GM18526 (cell line): ENCODE measurements around the gene UTP4.
A peak's percentile ranks its signal among the peaks of the same experiment; 100 is the strongest.

ENCODE experiments used
- POLR2A ChIP-seq: IDR thresholded peaks from 3 replicates; pipeline ENCODE4 v1.6.1; 2011; ENCODE audit not compliant: insufficient read length; ENCODE audit errors: extremely low read depth

UTP4 gene

DNA sequence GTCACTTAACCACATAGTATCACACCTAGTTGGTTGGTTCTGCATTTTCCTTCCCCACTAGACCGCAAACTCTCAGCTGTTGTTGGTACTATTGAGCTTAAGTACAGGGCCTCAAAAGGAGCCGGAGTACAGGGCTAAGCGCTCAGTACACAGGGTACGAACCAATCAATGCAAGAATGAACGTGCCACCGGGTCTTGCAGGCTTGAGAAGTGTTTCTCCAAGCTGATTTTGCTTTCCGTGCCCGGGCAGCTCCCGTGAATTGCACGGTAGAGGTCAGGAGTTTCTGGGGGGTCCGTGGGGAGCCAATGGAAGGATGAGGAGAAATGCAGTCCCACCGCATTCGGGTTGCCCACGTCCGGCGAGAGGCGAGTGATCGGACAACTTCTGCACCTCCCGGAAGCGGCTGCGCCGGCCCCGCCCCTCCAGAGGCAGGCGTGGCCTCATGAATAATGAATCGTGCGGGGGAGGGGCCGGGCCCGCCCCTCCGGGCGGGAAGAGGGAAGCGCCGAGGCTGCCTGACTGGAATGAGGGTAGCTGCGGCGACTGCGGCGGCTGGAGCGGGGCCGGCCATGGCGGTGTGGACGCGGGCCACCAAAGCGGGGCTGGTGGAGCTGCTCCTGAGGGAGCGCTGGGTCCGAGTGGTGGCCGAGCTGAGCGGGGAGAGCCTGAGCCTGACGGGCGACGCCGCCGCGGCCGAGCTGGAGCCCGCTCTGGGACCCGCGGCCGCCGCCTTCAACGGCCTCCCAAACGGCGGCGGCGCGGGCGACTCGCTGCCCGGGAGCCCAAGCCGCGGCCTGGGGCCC is 54.4 kb downstream of the UTP4 start, which contains the start of gene SNTB2:
TSS of gene SNTB2 (plus strand) at position 523 of the 804 bp plus-strand sequence. CDS start at position 526, 3 bp downstream.
- peak; percentile 66 for TF ChIP-seq POLR2A

DNA sequence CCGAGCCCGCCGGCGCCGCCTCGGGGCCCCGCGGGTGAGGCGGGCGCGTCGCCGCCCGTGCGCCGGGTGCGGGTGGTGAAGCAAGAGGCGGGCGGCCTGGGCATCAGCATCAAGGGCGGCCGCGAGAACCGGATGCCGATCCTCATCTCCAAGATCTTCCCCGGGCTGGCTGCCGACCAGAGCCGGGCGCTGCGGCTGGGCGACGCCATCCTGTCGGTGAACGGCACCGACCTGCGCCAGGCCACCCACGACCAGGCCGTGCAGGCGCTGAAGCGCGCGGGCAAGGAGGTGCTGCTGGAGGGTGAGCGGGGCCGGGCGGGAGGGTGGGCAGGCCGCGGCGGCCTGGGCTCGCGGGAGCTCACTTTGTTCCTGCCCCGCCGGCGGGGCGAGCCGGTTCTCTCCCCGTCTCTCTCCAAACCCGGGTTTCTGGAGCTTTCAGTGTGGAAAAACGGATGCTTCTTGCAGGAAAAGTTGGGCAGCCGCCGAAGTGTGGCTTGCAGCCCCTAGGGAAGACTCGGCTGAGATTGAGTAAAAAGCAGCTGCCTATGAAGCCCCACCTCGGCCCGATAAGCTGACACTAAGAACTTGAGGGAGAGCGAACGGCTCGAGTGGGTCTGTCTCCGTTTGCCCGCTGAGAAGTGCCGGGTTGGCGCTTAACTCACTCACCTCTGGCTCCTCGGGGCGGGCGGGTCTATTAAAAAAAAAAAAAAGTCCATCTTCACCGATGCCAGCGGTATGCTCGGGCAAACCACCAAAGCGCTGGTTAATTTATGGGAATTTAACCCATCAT is 55.2 kb downstream of the UTP4 start:
- TF ChIP-seq POLR2A: no peak

DNA sequence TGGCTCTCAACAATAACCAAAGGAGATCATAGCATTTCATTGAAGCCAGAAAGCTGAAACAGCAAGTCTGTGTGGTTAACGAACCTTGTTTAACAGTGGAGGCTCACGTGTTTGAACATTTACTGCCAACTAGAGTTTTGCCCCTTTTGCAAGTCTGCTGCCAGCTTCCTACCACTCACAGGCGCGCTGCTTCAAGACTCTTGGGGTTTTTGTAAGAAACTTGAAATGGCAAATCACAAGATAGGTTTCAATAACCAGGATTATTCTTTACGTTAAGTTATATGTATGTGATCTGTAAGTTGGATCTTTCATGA is 55.7 kb downstream of the UTP4 start:
- no peak for TF ChIP-seq POLR2A

DNA sequence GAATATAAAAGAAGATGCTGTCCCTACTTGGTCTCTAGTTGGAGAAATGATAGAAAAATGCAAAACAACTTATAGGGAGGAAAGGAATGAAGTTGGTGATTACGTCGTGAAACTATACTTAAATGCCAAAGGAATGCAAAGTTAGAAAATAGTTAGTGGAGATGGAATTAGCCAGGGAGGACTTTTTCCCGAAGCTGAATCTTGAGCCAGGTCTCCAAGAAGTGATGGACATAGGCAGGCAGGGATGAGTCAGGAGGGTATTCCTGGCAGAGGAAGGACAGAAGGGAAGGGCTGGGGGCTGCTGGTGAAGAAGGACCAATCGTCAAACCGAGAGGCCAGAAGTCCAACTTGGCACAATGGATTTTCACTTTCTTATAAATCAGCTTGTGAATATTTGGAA is 56.3 kb downstream of the UTP4 start:
- TF ChIP-seq POLR2A: no peak

DNA sequence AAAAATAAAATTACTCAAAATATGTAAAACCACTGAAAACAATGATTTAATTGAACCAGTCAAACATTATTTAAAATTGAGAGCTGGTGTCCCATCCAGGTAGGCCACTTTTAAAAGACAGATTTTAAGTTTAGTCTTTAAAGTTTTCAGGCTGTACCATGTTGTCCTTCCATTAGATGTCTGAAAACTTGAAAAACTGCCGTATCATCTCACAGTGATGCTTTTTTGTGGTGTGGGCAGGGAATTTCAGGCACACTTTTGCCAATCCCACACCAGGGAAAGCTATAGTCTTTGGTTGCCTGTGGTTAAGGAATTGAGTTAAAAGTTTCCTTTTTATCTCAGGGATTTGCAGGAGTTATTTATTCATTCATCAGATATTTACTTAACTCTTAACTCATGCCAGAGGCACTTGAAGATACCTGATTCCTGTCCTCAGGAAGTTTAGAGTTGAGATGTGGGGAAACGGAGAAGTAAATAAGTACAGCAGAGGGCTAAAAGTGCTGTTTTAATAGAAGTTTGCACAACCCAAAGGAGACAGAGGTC is 57.7 kb downstream of the UTP4 start:
- no peak for TF ChIP-seq POLR2A

DNA sequence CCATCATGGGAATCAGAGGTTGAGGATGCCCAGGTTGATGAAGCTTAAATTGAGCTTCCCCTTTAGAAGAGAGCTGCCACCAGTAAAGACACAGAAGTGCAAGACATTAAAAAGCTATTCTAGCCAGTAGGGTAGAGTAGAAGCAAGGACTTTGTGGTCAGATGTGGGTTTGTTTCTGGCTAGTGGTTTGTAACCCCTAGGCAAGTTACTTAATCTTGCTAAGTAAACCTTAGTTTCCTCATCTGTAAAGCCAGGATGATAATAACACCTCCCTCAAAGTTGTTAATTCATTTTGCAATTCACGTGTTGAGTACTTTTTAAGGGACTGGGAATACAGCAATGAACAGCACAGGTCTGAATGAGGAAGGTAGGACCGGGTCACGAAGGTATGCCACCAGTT is 58.1 kb downstream of the UTP4 start:
- no peak for TF ChIP-seq POLR2A

DNA sequence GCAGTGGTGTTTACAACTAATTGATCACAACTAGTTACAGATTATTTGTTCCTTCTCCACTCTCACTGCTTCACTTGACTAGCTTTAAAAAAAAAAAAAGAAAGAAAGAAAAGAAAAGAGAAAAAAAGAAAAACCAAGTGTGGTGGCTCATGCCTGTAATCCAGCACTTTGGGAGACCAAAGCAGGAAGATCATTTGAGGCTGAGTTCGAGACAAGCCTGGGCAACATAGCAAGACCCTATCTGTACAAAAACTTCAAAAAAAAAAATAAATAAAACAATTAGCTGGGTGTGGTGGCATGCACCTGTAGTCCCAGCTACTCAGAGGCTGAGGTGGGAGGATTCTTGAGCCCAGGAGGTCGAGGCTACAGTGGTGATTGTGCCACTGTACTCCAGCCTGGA is 58.7 kb downstream of the UTP4 start:
- no peak for TF ChIP-seq POLR2A

DNA sequence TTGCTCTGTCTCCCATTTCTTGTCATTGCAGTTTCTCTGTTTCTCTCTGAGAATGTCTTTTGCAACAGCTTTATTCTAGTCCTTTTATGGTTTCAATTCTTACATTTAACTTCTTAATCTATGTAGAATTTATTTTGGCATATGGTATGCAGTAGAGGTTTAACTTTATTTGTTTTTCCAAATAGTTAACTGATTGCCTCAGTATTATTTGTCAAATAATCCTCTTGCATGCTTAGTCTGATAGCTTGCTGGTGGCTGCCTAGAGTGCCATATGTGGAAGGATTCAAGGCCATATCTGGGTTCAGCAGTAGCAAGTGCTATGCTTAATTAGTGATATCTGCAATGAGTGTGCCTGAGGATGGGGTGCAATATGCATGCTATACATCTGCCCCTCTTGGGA is 61.4 kb downstream of the UTP4 start:
- no peak for TF ChIP-seq POLR2A

DNA sequence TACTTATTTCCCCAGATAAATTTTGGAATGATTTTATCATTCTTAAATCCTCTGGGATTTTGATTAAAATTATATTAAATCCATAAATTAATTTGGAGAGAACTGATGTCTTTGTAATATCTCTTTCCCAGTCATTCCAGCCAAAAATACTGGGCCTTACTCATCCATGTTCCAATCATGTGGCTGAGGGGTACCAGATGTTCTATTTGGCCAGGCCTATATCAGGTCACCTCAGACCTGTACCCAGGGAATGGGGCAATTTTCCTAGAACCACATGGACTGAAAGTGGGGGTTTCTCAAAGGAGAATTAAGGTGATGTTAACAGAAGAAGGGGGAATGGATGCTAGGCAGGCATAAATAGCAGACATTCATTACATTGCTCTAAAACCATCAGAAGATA is 62.0 kb downstream of the UTP4 start:
- TF ChIP-seq POLR2A: no peak

DNA sequence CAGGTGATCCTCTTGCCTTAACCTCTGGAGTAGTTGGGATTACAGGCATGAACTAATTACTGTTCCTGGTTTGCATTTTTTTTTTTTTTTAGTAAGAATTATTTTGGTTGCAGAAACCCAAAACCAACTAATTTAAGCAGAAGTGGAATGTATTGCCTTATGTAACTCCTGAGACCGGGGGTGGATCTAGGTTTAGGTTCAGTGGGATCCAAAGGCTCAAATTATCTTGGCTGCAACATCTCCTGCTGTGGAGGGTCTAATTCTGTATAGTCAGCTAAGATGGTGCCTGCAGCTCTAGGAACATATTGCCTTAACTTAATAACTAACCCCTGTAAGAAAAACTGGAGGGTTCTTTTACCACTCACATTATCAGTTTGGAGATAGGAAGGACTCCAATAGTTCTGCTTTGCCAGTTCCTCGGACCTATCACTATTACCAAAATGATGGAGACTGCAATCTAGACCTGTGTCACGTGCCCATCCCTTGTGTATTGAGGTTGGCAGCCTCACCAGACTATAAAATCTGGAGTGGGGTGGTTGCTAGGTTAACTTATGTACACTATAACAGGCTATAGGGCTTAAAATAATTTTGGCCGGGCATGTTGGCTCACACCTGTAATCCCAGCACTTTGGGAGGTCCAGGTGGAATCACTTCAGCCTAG is 63.0 kb downstream of the UTP4 start:
- no peak for TF ChIP-seq POLR2A

DNA sequence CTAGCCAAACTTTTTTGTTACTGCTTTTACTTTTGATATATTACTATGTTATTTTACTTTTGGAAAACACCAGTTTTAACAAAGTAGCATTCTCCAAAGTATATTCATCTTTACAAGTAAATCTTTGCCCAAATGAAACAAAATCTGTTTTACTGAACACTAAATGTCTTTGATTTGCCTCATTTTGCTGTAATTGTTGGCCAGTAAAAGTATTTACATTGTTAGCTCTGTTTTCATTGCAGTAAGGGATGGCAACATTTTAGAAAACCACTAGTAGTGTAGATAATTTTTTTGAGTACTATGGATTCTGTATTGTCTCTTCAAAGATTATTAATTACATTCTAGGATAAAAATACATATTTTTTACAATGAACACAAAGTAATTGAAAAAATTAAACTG is 65.1 kb downstream of the UTP4 start:
- no peak for TF ChIP-seq POLR2A

DNA sequence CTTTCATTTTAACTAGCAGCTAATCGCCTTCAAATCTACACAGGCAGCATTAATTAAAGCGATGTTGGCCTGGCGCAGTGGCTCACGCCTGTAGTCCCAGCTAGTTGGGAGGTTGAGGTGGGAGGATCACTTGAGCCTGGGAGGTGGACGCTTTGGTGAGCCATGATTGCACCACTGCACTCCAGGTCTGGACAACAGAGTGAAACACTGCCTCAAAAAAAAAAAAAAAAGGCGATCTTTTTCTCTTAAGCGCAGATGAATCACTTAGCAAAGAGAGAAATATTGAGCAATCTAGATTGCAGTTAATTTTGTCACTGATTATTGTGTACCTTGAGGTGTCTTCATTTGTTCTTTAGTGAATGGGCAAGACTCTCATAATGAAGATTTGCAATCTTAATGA is 66.9 kb downstream of the UTP4 start:
- TF ChIP-seq POLR2A: no peak

DNA sequence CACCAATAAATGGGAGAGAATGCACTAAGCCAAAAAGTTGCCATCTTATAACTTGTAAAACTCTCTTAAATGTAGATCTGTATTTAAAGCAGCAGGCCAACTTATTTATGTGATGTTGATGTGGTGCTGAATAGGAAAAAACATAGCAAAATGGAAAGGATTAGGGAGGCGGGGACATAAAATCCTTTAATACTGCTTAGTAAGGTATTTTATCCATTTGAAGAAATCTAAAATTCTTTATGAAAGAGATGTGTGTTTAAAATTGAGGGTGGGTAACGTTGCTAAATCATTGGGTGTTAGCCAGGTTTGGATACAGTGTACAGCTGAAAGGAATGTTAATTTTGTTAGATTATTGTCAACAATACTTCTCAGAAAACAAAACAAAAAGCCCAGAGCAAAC is 68.8 kb downstream of the UTP4 start:
- TF ChIP-seq POLR2A: no peak

DNA sequence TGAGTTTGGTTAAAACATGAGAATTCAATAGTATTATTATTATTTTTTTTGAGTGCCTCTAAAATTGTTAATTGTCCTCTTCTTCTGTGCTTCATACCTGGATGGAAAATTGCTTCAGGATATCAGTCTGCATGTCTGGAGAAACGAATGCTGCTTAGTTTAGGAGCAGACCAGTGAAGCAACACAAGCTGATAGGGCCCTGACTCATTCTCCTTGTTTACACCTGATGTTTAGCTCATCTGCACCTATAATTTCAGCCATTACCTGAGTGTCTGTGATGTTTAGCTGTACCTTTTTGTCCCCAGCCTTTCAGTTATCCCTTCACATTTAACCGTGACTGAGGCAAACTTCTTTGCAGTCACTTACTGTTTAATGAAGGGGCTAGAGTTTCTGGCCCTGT is 69.3 kb downstream of the UTP4 start:
- TF ChIP-seq POLR2A: no peak

DNA sequence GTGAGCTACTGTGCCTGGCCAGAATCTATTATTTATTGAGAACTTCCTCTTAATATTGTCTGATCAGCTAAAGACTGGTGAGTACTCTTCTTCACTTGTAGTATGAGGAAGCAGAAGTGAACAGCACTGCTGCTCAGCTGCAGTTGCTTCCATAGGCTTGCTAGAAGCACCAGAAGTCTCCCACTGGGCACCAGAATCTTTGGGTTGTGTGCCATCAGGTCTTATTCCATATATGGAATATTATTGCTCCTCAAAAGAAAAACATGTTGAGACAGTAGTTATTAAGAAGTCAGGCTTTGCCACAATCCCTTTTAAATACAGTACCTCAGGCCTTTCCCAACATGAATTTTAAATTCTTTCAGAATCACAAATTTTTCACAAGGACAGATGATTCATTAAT is 71.7 kb downstream of the UTP4 start:
- TF ChIP-seq POLR2A: no peak

DNA sequence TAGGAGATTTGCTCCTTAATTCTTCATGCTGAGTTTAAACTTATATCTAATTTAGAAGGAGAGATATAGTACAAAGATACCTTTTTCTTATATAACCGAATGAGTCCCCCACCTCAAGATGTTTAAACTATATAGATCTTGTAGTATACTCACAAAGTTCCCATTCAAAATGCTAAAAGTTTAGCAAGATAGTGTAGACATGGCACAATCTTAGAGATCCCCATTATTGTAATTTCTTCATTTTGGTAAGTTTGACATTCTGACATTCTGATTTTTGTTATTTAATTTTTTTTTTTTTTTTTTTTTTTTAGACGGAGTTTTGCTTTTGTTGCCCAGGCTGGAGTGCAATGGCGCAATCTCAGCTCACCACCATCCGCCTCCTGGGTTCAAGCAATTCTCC is 77.3 kb downstream of the UTP4 start:
- no peak for TF ChIP-seq POLR2A
